Kidney epithelial cell (primary cell): Measurements from ENCODE around the gene DPH2. TPM values are rescaled to one million over a fixed set of nuclear protein-coding genes. Genes with fewer than 3 reads are reported as not detected.

ENCODE experiments used
- DNase-seq: peaks from one replicate; pipeline ENCODE4 v3.0.0-alpha.2; 2010; ENCODE audit warnings: low read depth
- H3K27me3 ChIP-seq: 2 replicates; pipeline ENCODE4 v1.6.0; 2011; ENCODE audit warnings: low read length; ENCODE audit not compliant: control insufficient read depth, insufficient read depth
- H3K36me3 ChIP-seq: 2 replicates; pipeline ENCODE4 v1.5.1; 2011; ENCODE audit warnings: low read length; ENCODE audit not compliant: control insufficient read depth, insufficient read depth
- H3K4me3 ChIP-seq: 2 replicates; pipeline ENCODE4 v1.5.1; 2011; ENCODE audit warnings: low read depth, mild to moderate bottlenecking, control low read depth, low read length
- total RNA-seq: library from RNA; depleted of rRNA; stranded (reverse); fragments of >200 nt; gene quantifications from 2 replicates; pipeline ENCODE4 v1.2.3, GENCODE V29; 2015
- TF ChIP-seq, protein P1 (sequence below): IDR thresholded peaks from 2 replicates; pipeline ENCODE4 v1.5.1; 2011; ENCODE audit warnings: mild to moderate bottlenecking, moderate library complexity, low read length, control low read depth, inconsistent platforms; ENCODE audit not compliant: insufficient read depth, poor library complexity, severe bottlenecking

The DPH2 gene
- total RNA-seq, 1 donor from 2014 or later = 45.8 TPM

DNA sequence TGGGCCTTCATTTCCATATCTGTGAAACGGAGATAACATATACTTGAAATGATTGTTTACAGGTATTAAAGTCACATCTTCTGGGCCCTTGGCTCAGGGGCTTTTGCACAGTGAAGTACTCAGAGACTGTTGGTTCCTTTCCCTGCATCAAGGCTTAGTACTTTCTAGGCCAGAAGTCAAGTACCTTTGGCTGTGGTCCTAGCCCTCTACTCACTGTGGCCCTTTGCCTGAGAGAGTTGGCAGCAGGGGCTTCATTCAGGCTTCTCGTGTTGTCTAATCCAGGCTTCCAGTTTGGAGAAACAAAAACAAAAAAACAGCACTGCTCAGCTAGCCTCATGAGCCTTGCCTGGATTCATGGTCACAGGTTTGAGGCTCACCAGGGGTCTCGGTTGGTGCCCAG lies 8.1 kb upstream of the DPH2 start:
- Histone ChIP-seq H3K27me3 (no peaks in the 10 kb centered on the region), H3K36me3 (peaks cover 2% of the 10 kb centered on the region), H3K4me3 (no peak overlapping the region)
- DNase-seq = no peak
- TF ChIP-seq, protein P1, sequence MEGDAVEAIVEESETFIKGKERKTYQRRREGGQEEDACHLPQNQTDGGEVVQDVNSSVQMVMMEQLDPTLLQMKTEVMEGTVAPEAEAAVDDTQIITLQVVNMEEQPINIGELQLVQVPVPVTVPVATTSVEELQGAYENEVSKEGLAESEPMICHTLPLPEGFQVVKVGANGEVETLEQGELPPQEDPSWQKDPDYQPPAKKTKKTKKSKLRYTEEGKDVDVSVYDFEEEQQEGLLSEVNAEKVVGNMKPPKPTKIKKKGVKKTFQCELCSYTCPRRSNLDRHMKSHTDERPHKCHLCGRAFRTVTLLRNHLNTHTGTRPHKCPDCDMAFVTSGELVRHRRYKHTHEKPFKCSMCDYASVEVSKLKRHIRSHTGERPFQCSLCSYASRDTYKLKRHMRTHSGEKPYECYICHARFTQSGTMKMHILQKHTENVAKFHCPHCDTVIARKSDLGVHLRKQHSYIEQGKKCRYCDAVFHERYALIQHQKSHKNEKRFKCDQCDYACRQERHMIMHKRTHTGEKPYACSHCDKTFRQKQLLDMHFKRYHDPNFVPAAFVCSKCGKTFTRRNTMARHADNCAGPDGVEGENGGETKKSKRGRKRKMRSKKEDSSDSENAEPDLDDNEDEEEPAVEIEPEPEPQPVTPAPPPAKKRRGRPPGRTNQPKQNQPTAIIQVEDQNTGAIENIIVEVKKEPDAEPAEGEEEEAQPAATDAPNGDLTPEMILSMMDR = no peak

DNA sequence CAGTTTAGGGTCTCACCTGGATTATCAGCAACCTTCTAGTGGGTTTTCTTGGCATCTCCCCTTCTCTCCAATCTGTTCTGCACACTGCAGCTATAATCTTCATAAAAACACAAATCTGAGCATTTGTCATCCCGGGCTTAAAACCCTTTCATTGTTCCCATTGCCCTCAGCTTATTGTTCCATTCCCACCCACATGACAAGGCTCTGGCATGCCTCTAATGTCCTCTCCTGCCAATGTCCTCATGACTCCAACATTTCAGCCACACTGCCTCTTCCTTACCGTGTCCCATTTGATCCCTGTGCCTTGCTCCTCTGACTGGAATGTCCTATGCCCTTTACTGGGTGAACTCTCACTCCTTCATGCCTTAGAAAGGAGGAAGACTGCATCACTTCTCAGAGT lies 7.5 kb upstream of the DPH2 start:
- DNase-seq = no peak
- TF ChIP-seq, protein P1 = no peak
- no peaks in the 10 kb centered on the region for H3K27me3 ChIP-seq
- no peak overlapping the region for H3K4me3 ChIP-seq
- peaks cover under 1% of the 10 kb centered on the region for H3K36me3 ChIP-seq

DNA sequence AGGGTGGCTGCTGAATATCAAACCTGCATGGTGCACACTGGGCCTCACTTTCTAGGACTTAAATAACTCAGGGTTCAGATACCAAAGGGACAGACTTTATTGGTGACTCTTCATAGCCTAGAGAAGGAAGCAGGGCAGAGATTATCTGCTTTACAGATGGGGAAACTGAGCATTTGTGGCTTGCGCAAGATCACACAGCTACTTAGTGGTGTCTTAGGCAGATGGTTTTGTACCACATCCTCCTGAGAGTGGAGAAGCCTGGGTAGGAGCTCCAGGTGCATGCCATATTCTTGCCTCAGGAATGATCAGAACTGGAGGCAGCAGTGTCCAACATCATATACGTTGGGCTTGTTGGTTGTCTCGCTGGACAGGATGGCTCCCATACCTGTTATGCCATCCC lies 6.8 kb upstream of the DPH2 start:
- Histone ChIP-seq H3K36me3 (no peaks in the 10 kb centered on the region), H3K4me3 (no peak overlapping the region), H3K27me3 (no peaks in the 10 kb centered on the region)
- TF ChIP-seq, protein P1 = no peak
- DNase-seq = no peak

DNA sequence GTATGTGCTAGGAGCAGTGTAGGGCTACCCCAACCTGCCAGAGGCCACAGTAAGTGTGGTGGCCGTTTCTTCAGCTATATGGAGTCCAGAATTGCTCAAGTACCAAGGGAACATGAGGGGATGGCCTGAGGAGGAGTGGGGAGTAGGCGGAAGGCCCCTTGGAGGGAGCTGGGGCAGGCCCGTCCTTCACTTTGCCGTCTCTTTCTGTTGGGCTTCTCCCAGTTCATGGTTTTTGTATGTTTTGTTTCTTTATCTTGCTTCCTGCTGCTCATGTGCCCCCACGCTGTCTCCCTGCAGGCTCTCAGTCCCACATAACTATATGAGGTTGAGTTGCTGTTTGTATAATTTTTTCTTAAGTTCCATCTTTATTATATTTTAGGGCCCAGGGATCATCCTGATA lies 5.9 kb upstream of the DPH2 start:
- Histone ChIP-seq H3K27me3 (no peaks in the 10 kb centered on the region), H3K36me3 (no peaks in the 10 kb centered on the region), H3K4me3 (no peak overlapping the region)
- no peak for DNase-seq
- TF ChIP-seq, protein P1 = no peak

DNA sequence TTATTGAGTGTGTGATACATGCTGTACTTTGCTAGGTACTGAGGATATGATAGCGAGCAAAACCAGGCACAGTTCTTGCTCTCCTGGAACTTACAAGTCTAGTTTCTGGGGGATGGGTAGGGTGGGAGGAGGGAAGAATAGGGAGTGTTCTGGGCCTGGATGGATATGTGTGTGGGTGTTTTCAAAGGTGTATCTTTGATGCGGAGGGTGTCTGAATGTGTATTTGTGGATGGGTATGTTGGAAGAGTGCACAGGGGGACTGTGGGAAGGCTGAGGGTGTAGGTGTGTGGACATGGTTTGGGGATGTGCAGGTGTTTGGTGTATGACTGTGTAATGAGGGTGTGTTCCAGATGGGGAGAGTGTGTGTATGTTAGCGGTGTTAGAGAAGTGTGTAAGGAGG lies 4.5 kb upstream of the DPH2 start:
- Histone ChIP-seq H3K4me3 (no peak overlapping the region), H3K36me3 (no peaks in the 10 kb centered on the region), H3K27me3 (no peaks in the 10 kb centered on the region)
- no peak for DNase-seq
- TF ChIP-seq, protein P1 = no peak

DNA sequence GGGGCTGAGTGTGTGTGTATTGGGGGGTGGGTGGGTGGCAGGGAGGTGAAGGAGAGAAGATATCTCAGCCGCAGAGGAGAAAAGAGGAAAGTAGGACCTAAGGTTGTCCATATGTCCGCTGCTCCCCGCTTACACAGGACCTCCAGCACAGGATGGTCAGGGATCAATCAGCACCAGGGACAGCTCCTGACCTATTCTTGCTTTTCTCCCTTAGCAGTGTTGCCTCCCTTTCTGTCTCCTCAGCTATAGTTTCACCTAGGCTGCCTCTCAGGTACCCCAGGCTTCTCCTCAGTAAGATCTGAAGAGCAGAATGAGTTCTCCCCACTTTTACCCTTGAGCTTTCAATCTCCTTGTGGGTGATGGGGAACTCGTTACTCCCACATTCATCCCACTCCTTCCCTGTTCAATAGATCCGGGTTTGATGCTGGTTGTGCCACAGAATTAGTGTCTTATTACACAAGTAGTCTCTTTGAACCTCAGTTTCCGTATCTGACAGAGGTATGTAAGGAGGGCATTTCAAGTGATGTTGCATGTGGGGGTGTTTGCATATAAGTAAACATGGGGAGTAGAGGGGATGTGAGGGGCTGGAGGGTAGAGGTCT lies 1.4 kb upstream of the DPH2 start:
- Histone ChIP-seq H3K4me3 (no peak overlapping the region), H3K27me3 (no peaks in the 10 kb centered on the region), H3K36me3 (no peaks in the 10 kb centered on the region)
- DNase-seq = no peak
- TF ChIP-seq, protein P1 = no peak
